Spinal cord (tissue), 10 donors: ENCODE results near the gene ARSG. TPM values are rescaled to one million over a fixed set of nuclear protein-coding genes. Genes with fewer than 3 reads are reported as not detected.

Experiments
- DNase-seq, 6 donors: peaks; one replicate each; pipeline versions ENCODE4 v3.0.0 to v3.0.0-alpha.2; 2013 to 2015; ENCODE audit warnings: low spot score in 6 of 6, low read depth in 4 of 6
- H3K27ac ChIP-seq: one replicate; pipeline ENCODE4 v1.5.1; 2013; ENCODE audit warnings: low read depth, low read length, control low read depth
- H3K27me3 ChIP-seq: one replicate; pipeline ENCODE4 v1.6.1; 2013; ENCODE audit warnings: low read length; ENCODE audit not compliant: control insufficient read depth, insufficient read depth
- H3K36me3 ChIP-seq: one replicate; pipeline ENCODE4 v1.6.1; 2013; ENCODE audit warnings: low read length; ENCODE audit not compliant: control insufficient read depth, insufficient read depth
- H3K4me1 ChIP-seq: one replicate; pipeline ENCODE4 v1.6.1; 2013; ENCODE audit warnings: low read length; ENCODE audit not compliant: control insufficient read depth, insufficient read depth
- H3K4me3 ChIP-seq: one replicate; pipeline ENCODE4 v1.5.1; 2013; ENCODE audit warnings: low read depth, low read length, control low read depth
- H3K9me3 ChIP-seq: one replicate; pipeline ENCODE4 v1.6.1; 2013; ENCODE audit warnings: low read length; ENCODE audit not compliant: control insufficient read depth, insufficient read depth
- WGBS: methylation state at CpG from one replicate; pipeline ENCODE4 v1.1.5; 2013; ENCODE audit warnings: missing lambda C conversion rate; ENCODE audit not compliant: insufficient coverage; 5-methylcytosine and 5-hydroxymethylcytosine counted together
- polyA plus RNA-seq, 2 donors: library from polyadenylated mRNA; unstranded; fragments of 120-200 nt; gene quantifications; one replicate each; pipeline ENCODE4 v1.2.1, GENCODE V29; 2013; ENCODE audit not compliant: insufficient read length in 2 of 2
- total RNA-seq, 2 donors: library from RNA; depleted of rRNA in 1 of 2; stranded (reverse); fragments of 120-200 nt in 1 of 2; fragments of >200 nt in 1 of 2; gene quantifications; one replicate each; pipeline versions ENCODE4 v1.2.3 to v1.2.4, GENCODE V29; 2013 to 2014
- donor health status: healthy.

Gene ARSG
- total and polyA plus RNA-seq, 4 donors = 8.2 to 18.8 (median 9.9) TPM

GRCh38 chr17:68291836-68292688, 767 bp downstream of the ARSG start:
- Histone ChIP-seq H3K27ac (peak overlapping the region; percentile 77), H3K4me1 (peaks cover 26% of the 10 kb centered on the region), H3K27me3 (peaks cover 12% of the 10 kb centered on the region), H3K36me3 (no peaks in the 10 kb centered on the region), H3K4me3 (peak overlapping the region; percentile 61), H3K9me3 (no peaks in the 10 kb centered on the region)
- WGBS = under 1% methylated on average over 71 of the region's 76 CpGs
- DNase-seq = peak in 3 of 6 donors; percentile 35 to 86 (median 83)

- no peak for DNase-seq
- Histone ChIP-seq H3K4me1 (peaks cover 26% of the 10 kb centered on the region), H3K27me3 (peaks cover 12% of the 10 kb centered on the region), H3K4me3 (peak overlapping the region; percentile 61), H3K36me3 (no peaks in the 10 kb centered on the region), H3K27ac (peak overlapping the region; percentile 77), H3K9me3 (no peaks in the 10 kb centered on the region)
- 21% methylated on average over 9 of the region's 9 CpGs for WGBS
Measured at GRCh38 chr17:68292689-68293040, 1.4 kb downstream of the ARSG start.

- no peaks in the 10 kb centered on the region for H3K36me3 ChIP-seq
- WGBS = 47% methylated on average over 3 of the region's 6 CpGs
- no peak overlapping the region for H3K4me3 ChIP-seq
- no peak overlapping the region for H3K27ac ChIP-seq
- H3K4me1 ChIP-seq = peaks cover 26% of the 10 kb centered on the region
- H3K27me3 ChIP-seq = peaks cover 12% of the 10 kb centered on the region
- H3K9me3 ChIP-seq = no peaks in the 10 kb centered on the region
- DNase-seq = no peak
Measured at GRCh38 chr17:68293490-68294195, 2.3 kb downstream of the ARSG start.

GRCh38 chr17:68294196-68294555, 2.9 kb downstream of the ARSG start:
- Histone ChIP-seq H3K27me3 (peaks cover 12% of the 10 kb centered on the region), H3K27ac (no peak overlapping the region)
- WGBS = 8% methylated on average over 2 of the region's 3 CpGs

GRCh38 chr17:68294617-68295016, 3.3 kb downstream of the ARSG start:
- Histone ChIP-seq H3K4me3 (no peak overlapping the region), H3K27ac (no peak overlapping the region), H3K36me3 (no peaks in the 10 kb centered on the region), H3K27me3 (peaks cover 12% of the 10 kb centered on the region), H3K9me3 (no peaks in the 10 kb centered on the region), H3K4me1 (peaks cover 26% of the 10 kb centered on the region)
- no peak for DNase-seq
- 100% methylated on average over 1 of the region's 4 CpGs for WGBS

More at GRCh38 chr17:68294196-68294555, 2.9 kb downstream of the ARSG start:
- peak in 1 of 6 donors; percentile 34 for DNase-seq
- Histone ChIP-seq H3K4me3 (no peak overlapping the region), H3K36me3 (no peaks in the 10 kb centered on the region), H3K9me3 (no peaks in the 10 kb centered on the region), H3K4me1 (peaks cover 26% of the 10 kb centered on the region)

GRCh38 chr17:68295086-68295485, 3.8 kb downstream of the ARSG start:
- no peak for DNase-seq
- Histone ChIP-seq H3K9me3 (no peaks in the 10 kb centered on the region), H3K27me3 (peaks cover 12% of the 10 kb centered on the region), H3K4me1 (peaks cover 23% of the 10 kb centered on the region), H3K27ac (no peak overlapping the region), H3K4me3 (no peak overlapping the region), H3K36me3 (no peaks in the 10 kb centered on the region)
- WGBS = 84% methylated on average over 5 of the region's 7 CpGs

- no peak for DNase-seq
- H3K27me3 ChIP-seq = peaks cover 6% of the 10 kb centered on the region
- H3K4me1 ChIP-seq = peaks cover 13% of the 10 kb centered on the region
- WGBS = 93% methylated on average over 8 of the region's 18 CpGs
- H3K4me3 ChIP-seq = no peak overlapping the region
- H3K27ac ChIP-seq = no peak overlapping the region
- H3K9me3 ChIP-seq = no peaks in the 10 kb centered on the region
- H3K36me3 ChIP-seq = no peaks in the 10 kb centered on the region
Measured at GRCh38 chr17:68296217-68297191, 5.2 kb downstream of the ARSG start.

- H3K27me3 ChIP-seq = peaks cover 6% of the 10 kb centered on the region
- H3K27ac ChIP-seq = no peak overlapping the region
- 57% methylated on average over 1 of the region's 4 CpGs for WGBS
- DNase-seq = no peak
- H3K4me1 ChIP-seq = peaks cover 13% of the 10 kb centered on the region
- H3K4me3 ChIP-seq = no peak overlapping the region
- no peaks in the 10 kb centered on the region for H3K36me3 ChIP-seq
- H3K9me3 ChIP-seq = no peaks in the 10 kb centered on the region
Measured at GRCh38 chr17:68297195-68297594, 5.9 kb downstream of the ARSG start.

- H3K9me3 ChIP-seq = no peaks in the 10 kb centered on the region
- no peak overlapping the region for H3K4me3 ChIP-seq
- peaks cover 7% of the 10 kb centered on the region for H3K4me1 ChIP-seq
- DNase-seq = no peak
- no peak overlapping the region for H3K27ac ChIP-seq
- H3K36me3 ChIP-seq = no peaks in the 10 kb centered on the region
- H3K27me3 ChIP-seq = no peaks in the 10 kb centered on the region
Measured at GRCh38 chr17:68298601-68299000, 7.3 kb downstream of the ARSG start.
